Measurements from ENCODE around the gene CTAG1B.
"Not testable (repeated sequence)": the region's sequence is repeated elsewhere in the genome, so short reads cannot be mapped to it uniquely, and the experiment has no call there.

CTAG1B gene

DNA sequence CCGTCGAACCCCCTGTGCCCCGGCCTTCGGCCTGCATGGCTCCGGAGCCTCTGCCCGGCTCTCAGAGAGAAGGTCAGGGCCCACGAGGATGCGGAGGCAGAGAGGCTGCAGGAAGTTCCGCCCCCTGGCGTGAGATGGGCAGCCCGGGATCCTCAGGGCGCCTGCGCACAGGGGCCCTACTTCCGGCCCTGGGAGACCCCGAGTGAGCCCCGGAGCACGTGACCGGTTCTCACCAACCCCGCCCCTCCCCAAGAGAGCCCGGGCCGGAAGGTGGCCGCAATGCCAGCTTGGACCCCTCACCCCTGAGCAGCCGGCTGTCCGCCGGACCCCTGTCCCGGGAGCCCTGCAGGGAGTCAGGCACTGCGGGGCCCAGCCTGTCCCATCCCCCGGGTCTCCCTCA lies at the start of gene CTAG1B:
CTAG1B (minus strand) TSS at position 101 of the 400 bp plus-strand sequence; CDS start at position 37, 64 bp downstream.
- H3K4me1 Mint-ChIP-seq (ENCODE audit: low read depth); intact Hi-C loops (cut with micrococcal nuclease); H3K27ac Mint-ChIP-seq; H3K27me3 Mint-ChIP-seq; H3K9me3 Mint-ChIP-seq; H3K4me3 Mint-ChIP-seq; H3K36me3 Mint-ChIP-seq (ENCODE audit: low read depth): not testable (repeated sequence)

DNA sequence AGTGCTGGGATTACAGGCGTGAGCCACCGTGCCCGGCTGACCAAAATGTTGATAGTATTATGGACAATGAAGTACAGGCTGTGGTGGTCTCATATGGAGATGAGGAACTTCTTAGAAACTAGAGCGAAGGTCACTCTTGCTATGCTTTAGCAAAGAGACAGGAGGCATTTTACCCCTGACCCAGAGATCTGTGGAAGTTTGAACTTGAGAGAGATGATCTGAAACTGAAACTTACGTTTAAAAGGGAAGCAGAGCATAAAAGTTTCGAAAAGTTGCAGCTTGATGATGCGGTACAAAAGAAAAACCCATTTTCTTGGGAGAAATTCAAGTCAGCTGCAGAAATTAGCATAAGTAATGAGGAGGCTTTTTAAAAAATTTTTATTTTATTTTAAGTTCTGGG lies 42.8 kb upstream of the CTAG1B start:
- Mint-ChIP-seq H3K27me3 (peaks cover 3% of the 10 kb centered on the region), H3K9me3 (peaks cover 8% of the 10 kb centered on the region), H3K4me1 (ENCODE audit: low read depth) (no peaks in the 10 kb centered on the region), H3K4me3 (no peak overlapping the region), H3K27ac (no peak overlapping the region), H3K36me3 (ENCODE audit: low read depth) (no peaks in the 10 kb centered on the region)
- intact Hi-C loops (cut with micrococcal nuclease), result no loop called here

DNA sequence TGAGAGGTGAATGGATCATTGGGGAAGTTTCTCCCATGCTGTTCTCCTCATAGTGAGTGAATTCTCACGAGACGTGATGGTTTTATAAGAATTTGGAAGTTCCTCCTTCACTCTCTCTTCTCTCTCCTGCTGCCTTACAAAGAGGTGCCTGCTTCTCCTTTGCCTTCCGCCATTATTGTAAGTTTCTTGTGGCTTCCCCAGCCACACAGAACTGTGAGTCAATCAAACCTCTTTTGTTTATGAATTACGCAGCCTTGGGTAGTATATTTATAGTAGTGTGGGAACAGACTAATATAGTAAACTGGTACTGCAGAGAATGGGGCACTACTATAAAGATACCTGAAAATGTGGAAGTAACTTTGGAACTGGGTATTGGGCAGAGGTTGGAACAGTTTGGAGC lies 42.1 kb upstream of the CTAG1B start:
- Mint-ChIP-seq H3K36me3 (ENCODE audit: low read depth) (no peaks in the 10 kb centered on the region), H3K27me3 (no peaks in the 10 kb centered on the region), H3K4me1 (ENCODE audit: low read depth) (no peaks in the 10 kb centered on the region)

DNA sequence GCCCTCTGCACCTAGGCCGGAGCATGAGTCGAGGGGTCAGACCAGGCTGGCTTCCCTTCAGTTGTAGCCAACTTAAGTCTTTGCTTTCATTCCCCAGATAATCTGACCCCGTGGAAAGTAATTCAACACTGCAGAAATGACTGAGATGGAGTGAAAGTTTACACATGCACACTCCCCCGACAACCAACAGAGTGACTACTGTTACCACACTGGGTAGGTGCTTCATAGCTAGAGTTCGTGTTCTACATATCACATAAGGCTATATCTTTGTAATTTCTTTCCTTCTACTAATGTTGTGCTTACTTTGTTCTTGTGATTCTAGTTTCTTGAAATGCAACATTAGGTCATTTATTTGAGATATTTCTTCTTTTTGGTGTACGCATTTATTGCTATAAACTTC lies 41.5 kb upstream of the CTAG1B start:
- intact Hi-C loops (cut with micrococcal nuclease), result no loop called here
- Mint-ChIP-seq H3K4me1 (ENCODE audit: low read depth) (no peaks in the 10 kb centered on the region), H3K27me3 (no peaks in the 10 kb centered on the region), H3K4me3 (no peak overlapping the region), H3K27ac (no peak overlapping the region), H3K36me3 (ENCODE audit: low read depth) (no peaks in the 10 kb centered on the region), H3K9me3 (peaks cover 8% of the 10 kb centered on the region)

More for the DNA sequence above, 42.1 kb upstream of the CTAG1B start:
- intact Hi-C loops (cut with micrococcal nuclease), result no loop called here
- H3K27ac Mint-ChIP-seq, result no peak overlapping the region
- no peak overlapping the region for H3K4me3 Mint-ChIP-seq
- peaks cover 8% of the 10 kb centered on the region for H3K9me3 Mint-ChIP-seq

DNA sequence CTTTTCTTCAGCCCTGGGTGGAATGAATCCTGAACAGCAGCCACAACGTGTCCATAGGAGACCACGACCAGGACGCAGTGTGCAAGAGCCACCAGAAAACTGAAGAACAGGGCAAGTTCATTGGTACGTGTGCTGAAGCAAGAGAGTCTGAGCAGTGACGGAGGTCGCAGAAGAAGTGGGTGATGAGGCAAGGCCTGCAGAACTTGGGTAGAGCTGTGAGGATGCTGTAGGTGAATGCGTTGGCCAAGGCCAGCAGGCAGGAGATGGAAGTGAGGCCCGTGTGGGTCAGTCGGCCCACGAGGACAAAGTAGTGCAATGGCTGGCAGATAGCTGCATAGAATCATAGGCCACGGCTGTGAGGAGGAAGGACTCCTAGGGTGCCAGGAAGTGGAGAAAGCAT lies 39.9 kb upstream of the CTAG1B start:
- H3K27me3 Mint-ChIP-seq, result peaks cover 4% of the 10 kb centered on the region
- no peaks in the 10 kb centered on the region for H3K4me1 Mint-ChIP-seq (ENCODE audit: low read depth)
- H3K27ac Mint-ChIP-seq, result no peak overlapping the region
- intact Hi-C loops (cut with micrococcal nuclease), result no loop called here
- H3K9me3 Mint-ChIP-seq, result peaks cover 8% of the 10 kb centered on the region
- no peak overlapping the region for H3K4me3 Mint-ChIP-seq
- H3K36me3 Mint-ChIP-seq (ENCODE audit: low read depth), result no peaks in the 10 kb centered on the region

DNA sequence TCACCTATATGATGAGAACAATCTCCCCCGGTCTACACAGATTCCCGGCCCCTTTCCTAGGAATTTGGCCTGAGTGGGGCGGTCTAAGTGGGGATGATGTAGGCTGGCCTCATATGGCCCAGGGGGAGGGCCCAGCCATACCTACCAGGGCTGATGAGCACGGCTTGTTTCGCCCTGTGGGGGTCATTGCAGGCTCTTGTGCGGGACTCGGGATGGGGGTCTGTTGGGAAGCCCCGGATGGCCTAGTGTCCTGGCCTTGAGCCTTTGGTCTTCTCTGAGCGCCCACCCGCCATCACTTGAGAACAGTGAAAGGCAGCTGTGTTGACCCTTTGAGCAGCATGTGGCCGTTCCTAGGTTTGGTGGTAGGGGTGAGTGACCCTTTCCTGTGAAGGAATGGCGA lies 39.1 kb upstream of the CTAG1B start:
- Mint-ChIP-seq H3K27me3 (peaks cover 4% of the 10 kb centered on the region), H3K9me3 (peaks cover under 1% of the 10 kb centered on the region)
- intact Hi-C loops (cut with micrococcal nuclease), result no loop called here

DNA sequence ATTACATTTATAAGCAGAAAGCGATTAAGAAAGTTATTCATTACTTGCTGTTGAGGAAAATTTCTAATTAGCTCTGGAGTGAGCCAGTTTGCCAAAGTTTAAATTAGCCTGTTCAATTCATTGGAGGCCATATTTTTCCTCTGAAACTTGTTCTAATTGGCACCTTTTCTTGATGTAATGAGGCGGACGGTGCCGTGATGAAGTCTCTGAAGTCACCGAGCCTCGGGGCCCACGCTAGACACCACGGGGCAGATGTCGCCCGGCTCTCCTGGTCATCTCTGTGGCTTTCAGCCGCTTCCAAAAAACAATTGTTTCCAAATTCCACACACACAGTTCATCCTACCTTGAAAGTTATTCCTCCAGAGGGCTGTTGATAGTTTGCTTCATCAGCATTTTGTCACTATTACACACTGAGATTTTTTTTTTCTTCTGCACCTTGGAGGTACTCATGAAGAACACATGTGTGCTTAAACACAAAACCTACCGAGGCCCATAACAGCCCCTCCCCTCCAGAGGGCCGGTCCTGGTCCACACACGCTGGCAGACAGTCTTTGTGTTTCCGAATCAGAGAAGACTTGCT lies 38.2 kb upstream of the CTAG1B start:
- Mint-ChIP-seq H3K27me3 (peaks cover 4% of the 10 kb centered on the region), H3K9me3 (no peaks in the 10 kb centered on the region), H3K36me3 (ENCODE audit: low read depth) (no peaks in the 10 kb centered on the region), H3K4me1 (ENCODE audit: low read depth) (no peaks in the 10 kb centered on the region), H3K4me3 (no peak overlapping the region), H3K27ac (no peak overlapping the region)
- intact Hi-C loops (cut with micrococcal nuclease), result no loop called here

More for the DNA sequence above, 39.1 kb upstream of the CTAG1B start:
- no peaks in the 10 kb centered on the region for H3K36me3 Mint-ChIP-seq (ENCODE audit: low read depth)
- no peak overlapping the region for H3K27ac Mint-ChIP-seq
- H3K4me1 Mint-ChIP-seq (ENCODE audit: low read depth), result no peaks in the 10 kb centered on the region
- no peak overlapping the region for H3K4me3 Mint-ChIP-seq

DNA sequence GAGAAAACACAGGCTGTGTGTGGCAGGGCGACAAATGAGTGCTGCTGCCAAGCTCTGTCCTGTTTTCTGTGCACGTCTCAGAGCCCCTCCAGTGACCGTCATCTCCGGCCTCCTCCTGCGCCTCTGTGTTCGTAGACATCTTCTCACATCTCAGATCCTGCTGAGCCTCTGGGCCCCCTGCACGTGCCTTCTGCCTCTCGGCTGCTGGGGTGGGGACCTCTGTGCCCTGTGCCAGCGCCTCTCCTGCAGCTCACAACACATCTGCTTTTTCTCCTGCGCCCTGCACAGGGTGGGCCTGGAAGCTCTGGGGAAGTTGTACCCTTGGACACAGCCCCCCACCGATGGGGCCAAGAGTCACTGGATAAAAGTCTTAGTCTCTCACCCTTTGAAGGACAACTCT lies 36.7 kb upstream of the CTAG1B start:
- H3K4me1 Mint-ChIP-seq (ENCODE audit: low read depth), result peaks cover 3% of the 10 kb centered on the region
- no peak overlapping the region for H3K27ac Mint-ChIP-seq
- no peaks in the 10 kb centered on the region for H3K36me3 Mint-ChIP-seq (ENCODE audit: low read depth)
- H3K9me3 Mint-ChIP-seq, result no peaks in the 10 kb centered on the region
- H3K4me3 Mint-ChIP-seq, result no peak overlapping the region
- intact Hi-C loops (cut with micrococcal nuclease), result no loop called here
- peaks cover 6% of the 10 kb centered on the region for H3K27me3 Mint-ChIP-seq

DNA sequence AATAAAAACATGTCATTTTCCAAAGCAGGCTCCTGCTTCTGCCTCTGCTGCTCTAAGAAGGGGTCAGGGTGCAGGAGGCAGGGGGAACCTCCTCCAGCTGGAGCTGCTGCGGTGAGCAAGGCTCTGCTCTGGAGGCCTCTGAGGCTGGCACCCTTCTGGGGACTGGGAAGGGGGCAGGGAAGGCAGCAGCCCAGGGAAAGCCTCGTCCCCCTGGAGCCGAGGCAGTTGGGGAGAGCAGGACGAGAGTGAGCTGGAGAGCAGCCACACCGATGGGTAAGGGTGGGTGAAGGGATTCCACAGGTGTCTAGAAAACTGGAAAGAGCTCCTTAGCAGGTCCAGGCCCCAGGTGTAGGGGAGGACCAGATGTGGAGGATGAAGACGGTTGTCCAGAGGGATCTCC lies 36.3 kb upstream of the CTAG1B start:
- H3K4me3 Mint-ChIP-seq, result no peak overlapping the region
- intact Hi-C loops (cut with micrococcal nuclease), result no loop called here
- peaks cover 6% of the 10 kb centered on the region for H3K27me3 Mint-ChIP-seq
- H3K36me3 Mint-ChIP-seq (ENCODE audit: low read depth), result no peaks in the 10 kb centered on the region
- peaks cover 7% of the 10 kb centered on the region for H3K4me1 Mint-ChIP-seq (ENCODE audit: low read depth)
- no peak overlapping the region for H3K27ac Mint-ChIP-seq
- no peaks in the 10 kb centered on the region for H3K9me3 Mint-ChIP-seq

DNA sequence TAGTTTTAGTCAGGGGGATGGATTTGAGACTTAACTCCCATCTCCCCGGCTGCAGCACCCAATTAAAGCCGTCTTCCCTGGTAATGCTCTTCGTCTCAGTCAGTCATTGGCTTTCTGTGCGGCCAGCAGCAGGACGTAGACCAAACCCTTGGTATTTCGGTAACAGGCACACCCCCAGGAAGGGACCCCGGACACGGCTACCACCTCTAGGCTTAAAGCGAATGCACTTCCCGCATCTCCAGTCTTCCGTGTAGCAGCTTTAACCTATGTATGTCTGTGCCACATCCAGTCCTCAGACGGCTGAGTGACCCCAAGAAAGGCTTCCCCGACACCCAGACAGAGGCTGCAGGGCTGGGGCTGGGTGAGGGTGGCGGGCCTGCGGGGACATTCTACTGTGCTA lies 35.8 kb upstream of the CTAG1B start:
- no peaks in the 10 kb centered on the region for H3K36me3 Mint-ChIP-seq (ENCODE audit: low read depth)
- H3K27ac Mint-ChIP-seq, result no peak overlapping the region
- H3K4me3 Mint-ChIP-seq, result no peak overlapping the region
- no peaks in the 10 kb centered on the region for H3K9me3 Mint-ChIP-seq
- H3K27me3 Mint-ChIP-seq, result peaks cover 6% of the 10 kb centered on the region
- peaks cover 11% of the 10 kb centered on the region for H3K4me1 Mint-ChIP-seq (ENCODE audit: low read depth)
- intact Hi-C loops (cut with micrococcal nuclease), result no loop called here

DNA sequence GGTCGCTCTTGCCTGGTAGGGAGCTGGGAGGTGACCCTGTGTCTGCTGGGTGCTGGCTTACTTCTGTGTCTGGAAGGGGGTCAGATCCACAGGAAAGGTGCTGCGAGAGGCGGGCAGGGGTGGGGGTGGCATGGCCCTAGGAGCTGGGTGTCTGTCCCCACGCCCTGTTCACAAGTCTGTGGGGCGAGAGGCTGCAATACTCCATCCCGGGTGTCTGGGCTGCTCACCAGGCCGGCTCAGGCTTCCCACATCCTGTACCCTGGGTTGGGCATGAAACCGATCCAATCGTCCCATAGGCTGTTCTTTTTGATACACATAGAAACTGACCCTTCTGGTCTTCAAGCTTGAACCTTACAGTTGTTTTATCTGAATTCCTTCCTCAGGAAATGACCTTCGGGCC lies 35.3 kb upstream of the CTAG1B start:
- intact Hi-C loops (cut with micrococcal nuclease), result no loop called here
- H3K27me3 Mint-ChIP-seq, result peaks cover 6% of the 10 kb centered on the region

DNA sequence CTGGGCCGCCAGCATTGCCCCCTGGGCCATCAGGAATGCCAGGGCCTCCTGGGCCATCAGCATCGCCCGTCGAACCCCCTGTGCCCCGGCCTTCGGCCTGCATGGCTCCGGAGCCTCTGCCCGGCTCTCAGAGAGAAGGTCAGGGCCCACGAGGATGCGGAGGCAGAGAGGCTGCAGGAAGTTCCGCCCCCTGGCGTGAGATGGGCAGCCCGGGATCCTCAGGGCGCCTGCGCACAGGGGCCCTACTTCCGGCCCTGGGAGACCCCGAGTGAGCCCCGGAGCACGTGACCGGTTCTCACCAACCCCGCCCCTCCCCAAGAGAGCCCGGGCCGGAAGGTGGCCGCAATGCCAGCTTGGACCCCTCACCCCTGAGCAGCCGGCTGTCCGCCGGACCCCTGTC lies 34.3 kb upstream of the CTAG1B start, which contains the start of gene CTAG2:
CTAG2 (minus strand) TSS at position 167 of the 400 bp plus-strand sequence; CDS start at position 103, 64 bp downstream.
- peaks cover 23% of the 10 kb centered on the region for H3K4me1 Mint-ChIP-seq (ENCODE audit: low read depth)
- intact Hi-C loops (cut with micrococcal nuclease); H3K36me3 Mint-ChIP-seq (ENCODE audit: low read depth); H3K4me3 Mint-ChIP-seq; H3K27me3 Mint-ChIP-seq; H3K9me3 Mint-ChIP-seq; H3K27ac Mint-ChIP-seq: not testable (repeated sequence)

More for the DNA sequence above, 35.3 kb upstream of the CTAG1B start:
- H3K4me3 Mint-ChIP-seq, result no peak overlapping the region
- H3K27ac Mint-ChIP-seq, result no peak overlapping the region
- peaks cover 17% of the 10 kb centered on the region for H3K4me1 Mint-ChIP-seq (ENCODE audit: low read depth)
- H3K9me3 Mint-ChIP-seq, result no peaks in the 10 kb centered on the region
- no peaks in the 10 kb centered on the region for H3K36me3 Mint-ChIP-seq (ENCODE audit: low read depth)

DNA sequence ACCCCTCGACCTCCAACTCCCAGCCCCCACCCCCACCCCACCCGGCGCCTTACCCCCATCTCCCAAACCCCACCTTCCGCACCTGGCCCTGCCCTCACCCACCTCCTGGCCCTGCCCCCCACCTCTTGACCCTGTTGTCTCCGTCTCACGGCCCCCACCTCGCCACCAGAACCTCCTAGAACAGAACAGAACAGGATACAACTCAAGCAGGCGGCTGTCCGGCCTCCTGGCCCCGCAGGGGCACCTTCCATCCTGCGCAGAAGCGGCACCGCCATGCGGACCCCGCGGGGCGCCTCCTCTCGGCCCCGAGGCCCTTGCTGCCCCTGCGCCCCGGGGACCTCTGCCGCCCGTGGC lies 33.9 kb upstream of the CTAG1B start:
- H3K4me3 Mint-ChIP-seq, result no peak overlapping the region
- intact Hi-C loops (cut with micrococcal nuclease), result no loop called here
- no peaks in the 10 kb centered on the region for H3K36me3 Mint-ChIP-seq (ENCODE audit: low read depth)
- H3K4me1 Mint-ChIP-seq (ENCODE audit: low read depth), result peaks cover 23% of the 10 kb centered on the region
- H3K9me3 Mint-ChIP-seq, result no peaks in the 10 kb centered on the region
- H3K27ac Mint-ChIP-seq, result no peak overlapping the region
- peaks cover 8% of the 10 kb centered on the region for H3K27me3 Mint-ChIP-seq

DNA sequence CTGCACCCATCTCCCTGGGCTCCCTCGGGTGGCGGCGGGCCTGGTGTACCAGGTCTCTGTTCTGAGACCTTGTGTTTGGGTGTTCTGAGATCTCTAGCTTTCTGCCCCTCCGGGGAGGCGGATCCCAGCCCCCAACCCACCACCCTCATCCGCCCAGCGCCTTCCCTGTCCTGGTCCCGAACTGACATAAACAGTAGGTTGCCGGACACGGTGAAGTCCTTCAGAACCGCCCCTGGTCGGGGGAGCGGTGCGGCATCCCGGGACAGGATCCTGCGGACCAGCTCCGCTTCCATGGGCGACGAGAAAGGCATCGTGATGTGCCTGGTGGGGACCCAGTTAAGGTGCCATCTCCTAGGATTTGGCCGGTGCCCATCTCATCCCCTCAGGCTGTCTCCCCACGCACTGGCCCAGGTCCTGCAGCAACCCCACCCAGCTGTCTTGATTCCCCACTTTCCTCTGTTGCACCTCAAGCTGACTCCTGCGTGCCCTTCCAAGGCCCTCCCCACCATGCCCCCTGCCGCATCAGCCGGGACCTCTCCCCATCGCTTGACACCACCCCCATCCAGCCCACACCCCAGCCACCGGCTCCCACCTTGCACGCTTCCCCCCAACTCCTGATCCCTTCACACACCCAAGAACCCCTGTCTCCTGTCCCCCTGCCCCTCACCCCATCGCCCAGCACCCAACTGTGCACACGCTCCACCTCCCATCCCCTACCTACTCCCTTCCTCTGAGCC lies 33.4 kb upstream of the CTAG1B start:
- Mint-ChIP-seq H3K27me3 (peaks cover 8% of the 10 kb centered on the region), H3K36me3 (ENCODE audit: low read depth) (no peaks in the 10 kb centered on the region), H3K4me1 (ENCODE audit: low read depth) (peaks cover 23% of the 10 kb centered on the region), H3K9me3 (no peaks in the 10 kb centered on the region), H3K27ac (no peak overlapping the region), H3K4me3 (no peak overlapping the region)
- intact Hi-C loops (cut with micrococcal nuclease), result no loop called here

DNA sequence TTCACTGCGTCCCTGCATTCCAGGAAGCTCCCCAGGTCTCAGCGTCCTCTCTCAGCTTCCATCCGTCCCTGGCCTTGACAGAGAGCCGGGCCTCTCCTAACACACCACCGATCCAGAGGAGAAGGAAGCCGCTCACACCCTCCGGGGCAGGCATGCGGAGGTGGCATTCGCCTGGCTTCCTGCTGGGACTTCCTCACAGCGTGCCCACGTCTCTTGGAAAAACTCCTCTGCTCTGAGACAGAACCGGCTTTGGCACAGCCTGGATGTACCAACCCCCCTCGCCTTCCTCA lies 31.1 kb upstream of the CTAG1B start:
- H3K36me3 Mint-ChIP-seq (ENCODE audit: low read depth), result no peaks in the 10 kb centered on the region
- H3K4me3 Mint-ChIP-seq, result peak overlapping the region; percentile 9
- intact Hi-C loops (cut with micrococcal nuclease), result no loop called here
- H3K4me1 Mint-ChIP-seq (ENCODE audit: low read depth), result peaks cover 23% of the 10 kb centered on the region
- no peaks in the 10 kb centered on the region for H3K9me3 Mint-ChIP-seq
- H3K27me3 Mint-ChIP-seq, result peaks cover 6% of the 10 kb centered on the region
- no peak overlapping the region for H3K27ac Mint-ChIP-seq

All from dendritic cell treated with granulocyte-macrophage colony-stimulating factor and Interleukin-4, amounts not matched to agents 40 ng/mL and 50 ng/mL, for 4 days (primary cell).